Sigmoid colon (tissue), 4 donors: ENCODE data around the gene NCS1.

Experiments used
- CTCF ChIP-seq, 4 experiments: fragments of 450-650 bp in 3 of 4; fragments of 200-600 bp in 1 of 4; IDR thresholded peaks; one replicate each; pipeline ENCODE4 v1.5.1; 2016 to 2019; ENCODE audit warnings: antibody characterized with exemption in 4 of 4, mild to moderate bottlenecking in 3 of 4, moderate library complexity in 2 of 4
- EP300 ChIP-seq, 4 donors: sonication (generic); formaldehyde crosslinking; IDR thresholded peaks; one replicate each; pipeline ENCODE4 v1.6.1; 2017; ENCODE audit warnings: antibody characterized with exemption in 4 of 4

DNA sequence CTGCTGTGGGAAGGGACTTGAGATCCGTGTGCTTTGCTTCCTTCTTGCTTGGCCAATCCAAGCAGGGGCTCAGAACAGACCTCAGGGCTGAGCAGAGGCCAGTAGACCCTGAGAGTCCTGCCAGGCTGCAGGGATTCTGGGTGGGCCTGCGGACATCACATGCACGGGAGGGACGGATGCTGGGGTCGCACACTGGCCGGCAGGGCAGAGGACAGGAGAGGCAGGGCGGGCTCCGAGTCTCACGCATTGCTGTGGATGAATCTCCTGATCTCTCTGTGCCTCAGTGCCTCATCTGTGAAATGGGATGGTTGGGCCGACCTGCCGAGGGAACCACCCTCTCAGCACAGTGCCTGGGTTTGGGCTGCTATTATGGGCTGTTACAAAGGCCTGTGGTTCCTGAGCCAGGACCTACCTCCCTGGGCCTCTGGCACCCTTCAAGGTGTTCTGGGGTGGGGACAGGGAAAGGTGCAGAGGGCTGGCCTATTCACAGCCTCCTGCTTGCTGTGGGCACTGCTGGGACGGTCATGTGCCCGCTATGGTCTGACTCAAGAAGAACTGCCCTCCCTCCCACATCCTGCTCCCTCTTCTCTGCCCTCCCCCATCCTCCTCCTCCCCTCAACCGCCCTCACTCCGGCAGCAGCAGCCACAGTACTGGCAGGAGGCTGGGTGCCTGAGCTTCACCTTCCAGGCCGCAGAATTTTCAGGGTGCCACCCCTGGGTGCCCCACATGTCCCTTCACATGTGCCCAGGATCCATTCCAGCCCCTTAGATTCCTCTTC, 43.3 kb downstream of the NCS1 start:
- no peak for TF ChIP-seq CTCF (IDR thresholded peaks at IDR 0.05)
- TF ChIP-seq EP300 (IDR thresholded peaks at IDR 0.05): no peak
